Liver (tissue), 9 donors: ENCODE measurements around the gene CNGA3. TPM values are rescaled to one million over a fixed set of nuclear protein-coding genes. Genes with fewer than 3 reads are reported as not detected.

ENCODE experiments used
- DNase-seq: peaks from one replicate; pipeline ENCODE4 v3.0.0-alpha.2; 2017; ENCODE audit warnings: low spot score
- H3K27ac ChIP-seq, 2 donors: one replicate each; pipeline ENCODE4 v1.7.0; 2013; ENCODE audit warnings: inconsistent platforms in 2 of 2, low read length in 2 of 2, control low read depth in 1 of 2, low read depth in 1 of 2, mild to moderate bottlenecking in 1 of 2
- H3K27me3 ChIP-seq, 4 donors: one replicate each; pipeline versions ENCODE4 v1.6.1 to v1.7.0; 2013; ENCODE audit warnings: low read length in 3 of 4, inconsistent platforms in 1 of 4, mild to moderate bottlenecking in 1 of 4, moderate library complexity in 1 of 4; ENCODE audit not compliant: control insufficient read depth in 4 of 4, insufficient read depth in 4 of 4
- H3K36me3 ChIP-seq, 4 donors: one replicate each; pipeline versions ENCODE4 v1.6.1 to v1.7.0; 2013; ENCODE audit warnings: low read length in 3 of 4, mild to moderate bottlenecking in 3 of 4, low read depth in 1 of 4, moderate library complexity in 1 of 4; ENCODE audit not compliant: control insufficient read depth in 4 of 4, insufficient read depth in 3 of 4
- H3K4me1 ChIP-seq, 4 donors: one replicate each; pipeline versions ENCODE4 v1.6.1 to v1.7.0; 2013; ENCODE audit warnings: low read length in 3 of 4, mild to moderate bottlenecking in 3 of 4, moderate library complexity in 1 of 4; ENCODE audit not compliant: control insufficient read depth in 4 of 4, insufficient read depth in 4 of 4
- H3K4me3 ChIP-seq, 3 donors: one replicate each; pipeline versions ENCODE4 v1.6.1 to v1.7.0; 2013; ENCODE audit warnings: low read length in 3 of 3, control low read depth in 1 of 3, low read depth in 1 of 3, mild to moderate bottlenecking in 1 of 3
- H3K9ac ChIP-seq, 2 donors: one replicate each; pipeline ENCODE4 v1.7.0; 2013; ENCODE audit warnings: low read length in 2 of 2, mild to moderate bottlenecking in 2 of 2, moderate library complexity in 2 of 2, control low read depth in 1 of 2, low read depth in 1 of 2
- H3K9me3 ChIP-seq, 4 donors: one replicate each; pipeline versions ENCODE4 v1.6.1 to v1.7.0; 2013; ENCODE audit warnings: low read length in 3 of 4; ENCODE audit not compliant: control insufficient read depth in 4 of 4
- EGR1 ChIP-seq, 2 donors: IDR thresholded peaks; 2 replicates each; pipeline ENCODE4 v1.6.1; 2016 to 2018; ENCODE audit warnings: antibody characterized with exemption in 2 of 2, low read depth in 2 of 2
- FOXA2 ChIP-seq: IDR thresholded peaks from 2 replicates; pipeline ENCODE4 v1.6.1; 2016; ENCODE audit warnings: antibody characterized with exemption
- HNF4A ChIP-seq, 2 donors: conservative IDR thresholded peaks; 2 replicates each; pipeline ENCODE4 v1.6.1; 2016; ENCODE audit warnings: antibody characterized with exemption in 2 of 2, mild to moderate bottlenecking in 2 of 2
- HNF4G ChIP-seq: IDR thresholded peaks from 2 replicates; pipeline ENCODE4 v1.6.1; 2016; ENCODE audit warnings: antibody characterized with exemption
- JUND ChIP-seq, 2 donors: IDR thresholded peaks; 2 replicates each; pipeline ENCODE4 v1.6.1; 2016; ENCODE audit warnings: antibody characterized with exemption in 2 of 2
- NR2F2 ChIP-seq: IDR thresholded peaks from 2 replicates; pipeline ENCODE4 v1.6.1; 2016; ENCODE audit warnings: antibody characterized with exemption
- RAD21 ChIP-seq, 2 donors: IDR thresholded peaks; 2 replicates each; pipeline ENCODE4 v1.6.1; 2016; ENCODE audit warnings: antibody characterized with exemption in 2 of 2, mild to moderate bottlenecking in 2 of 2
- RXRA ChIP-seq, 2 donors: IDR thresholded peaks; 2 replicates each; pipeline ENCODE4 v1.6.1; 2017 to 2018; ENCODE audit warnings: antibody characterized with exemption in 2 of 2, mild to moderate bottlenecking in 1 of 2
- SP1 ChIP-seq: IDR thresholded peaks from 2 replicates; pipeline ENCODE4 v1.6.1; 2018; ENCODE audit warnings: antibody characterized with exemption, mild to moderate bottlenecking
- TAF1 ChIP-seq: conservative IDR thresholded peaks from 2 replicates; pipeline ENCODE4 v1.6.1; 2016; ENCODE audit warnings: antibody characterized with exemption, mild to moderate bottlenecking
- YY1 ChIP-seq: IDR thresholded peaks from 2 replicates; pipeline ENCODE4 v1.6.1; 2016; ENCODE audit warnings: antibody characterized with exemption, mild to moderate bottlenecking
- ZBTB33 ChIP-seq: IDR thresholded peaks from 2 replicates; pipeline ENCODE4 v1.6.1; 2016; ENCODE audit warnings: antibody characterized with exemption
- WGBS: extraction: QIAGEN DNeasy Blood & Tissue Kit; methylation state at CpG from one replicate; pipeline ENCODE4 v1.1.7; 2013; 5-methylcytosine and 5-hydroxymethylcytosine counted together
- polyA plus RNA-seq, 2 donors: library from polyadenylated mRNA; stranded (reverse) in 1 of 2; unstranded in 1 of 2; fragments of 200-250 nt in 1 of 2; fragments of >200 nt in 1 of 2; fragmentation: Nextera tagmentation in 1 of 2; extraction: Ambion mirVana in 1 of 2; gene quantifications; one replicate each; pipeline versions ENCODE4 v1.2.1 to v1.2.3, GENCODE V29; 2013 to 2015
- total RNA-seq, 2 donors: library from RNA; depleted of rRNA; stranded (reverse); fragments of >200 nt; gene quantifications; one replicate each; pipeline ENCODE4 v1.2.3, GENCODE V29; 2014
- donor health status: healthy.
- donor health status: healthy.
- donor health status: healthy.
- donor health status: healthy.
- donor health status: healthy.

The CNGA3 gene
- total and polyA plus RNA-seq, 4 donors = not detected

DNA sequence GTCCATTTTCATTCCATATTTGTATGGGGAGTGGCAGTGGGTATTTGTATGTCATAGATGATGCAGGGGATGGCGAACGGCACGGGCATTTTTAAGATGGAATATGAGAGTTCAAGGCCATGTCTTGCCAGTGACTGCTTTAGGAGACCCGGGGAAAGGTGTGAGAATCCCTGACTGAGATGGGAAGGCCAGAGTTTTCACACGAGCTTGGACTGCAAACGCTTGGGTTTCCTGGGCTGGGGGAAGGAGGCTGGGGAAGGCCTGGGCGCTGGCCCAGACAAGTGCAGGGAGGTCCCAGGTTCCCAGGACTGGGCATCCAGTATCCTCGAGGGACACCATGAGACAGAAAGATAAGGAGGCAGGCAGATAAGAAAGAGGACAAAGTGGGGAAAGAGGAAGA lies 35.2 kb downstream of the CNGA3 start:
- no peaks in the 10 kb centered on the region for H3K27me3 ChIP-seq
- no peak for DNase-seq
- 73% methylated on average over 8 of the region's 8 CpGs for WGBS

DNA sequence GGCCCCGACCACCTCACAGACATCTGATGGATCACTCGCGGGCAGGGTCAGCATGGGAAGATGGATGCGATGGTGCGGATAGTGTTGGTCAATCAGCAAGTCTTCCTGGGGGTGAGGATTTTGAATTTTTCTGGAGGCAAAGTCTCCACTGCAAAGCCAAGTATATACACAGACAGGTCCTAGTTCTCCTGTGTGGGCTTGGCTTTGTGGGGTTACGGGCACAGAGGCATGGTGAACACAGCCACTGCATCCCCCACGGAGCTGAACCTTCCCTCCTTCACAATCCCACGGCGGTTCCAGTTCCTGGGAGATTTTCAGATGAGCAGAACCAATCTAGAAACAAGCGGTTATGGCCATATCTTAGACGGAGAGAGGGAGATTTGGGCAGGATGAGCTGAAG lies 35.8 kb downstream of the CNGA3 start:
- DNase-seq = no peak
- 90% methylated on average over 11 of the region's 11 CpGs for WGBS
- Histone ChIP-seq H3K4me1 (peaks cover 0 to 4% (median 0%) of the 10 kb centered on the region in 4 donors), H3K27me3 (no peaks in the 10 kb centered on the region), H3K9me3 (no peaks in the 10 kb centered on the region), H3K36me3 (no peaks in the 10 kb centered on the region), H3K4me3 (no peak overlapping the region), H3K27ac (no peak overlapping the region), H3K9ac (no peak overlapping the region)
- no peak for TF ChIP-seq SP1

More for the DNA sequence above, 35.2 kb downstream of the CNGA3 start:
- Histone ChIP-seq H3K9ac (no peak overlapping the region), H3K4me3 (no peak overlapping the region), H3K4me1 (peaks cover 0 to 4% (median 0%) of the 10 kb centered on the region in 4 donors), H3K36me3 (no peaks in the 10 kb centered on the region), H3K9me3 (no peaks in the 10 kb centered on the region), H3K27ac (no peak overlapping the region)
- no peak for TF ChIP-seq ZBTB33
- TF ChIP-seq FOXA2 = no peak
- TF ChIP-seq NR2F2 = no peak
- TF ChIP-seq HNF4G = no peak
- no peak for TF ChIP-seq RAD21 (IDR thresholded peaks at IDR 0.05)
- no peak for TF ChIP-seq JUND (IDR thresholded peaks at IDR 0.05)
- TF ChIP-seq YY1 = no peak

GRCh38 chr2:98382739-98383138 lies 36.5 kb downstream of the CNGA3 start:
- TF ChIP-seq RXRA (IDR thresholded peaks at IDR 0.05) (no peak), SP1 (no peak), HNF4G (no peak), TAF1 (no peak), RAD21 (IDR thresholded peaks at IDR 0.05) (no peak), ZBTB33 (no peak)
- H3K4me1 ChIP-seq = peaks cover 0 to 4% (median 0%) of the 10 kb centered on the region in 4 donors
- no peaks in the 10 kb centered on the region for H3K36me3 ChIP-seq
- no peak overlapping the region for H3K4me3 ChIP-seq
- 84% methylated on average over 7 of the region's 7 CpGs for WGBS
- DNase-seq = no peak
- H3K9me3 ChIP-seq = no peaks in the 10 kb centered on the region
- no peak overlapping the region for H3K27ac ChIP-seq
- no peak overlapping the region for H3K9ac ChIP-seq
- no peaks in the 10 kb centered on the region for H3K27me3 ChIP-seq

- H3K27ac ChIP-seq = no peak overlapping the region
- H3K27me3 ChIP-seq = no peaks in the 10 kb centered on the region
- DNase-seq = no peak
- 56% methylated on average over 6 of the region's 6 CpGs for WGBS
- H3K4me3 ChIP-seq = no peak overlapping the region
- no peak for TF ChIP-seq HNF4A (conservative IDR thresholded peaks at IDR 0.05)
- no peak for TF ChIP-seq EGR1 (IDR thresholded peaks at IDR 0.05; ENCODE audit: low read depth in 2 of 2)
- H3K4me1 ChIP-seq = peaks cover 0 to 4% (median 0%) of the 10 kb centered on the region in 4 donors
- H3K36me3 ChIP-seq = no peaks in the 10 kb centered on the region
- no peak overlapping the region for H3K9ac ChIP-seq
- H3K9me3 ChIP-seq = no peaks in the 10 kb centered on the region
These were observed 36.9 kb downstream of the CNGA3 start for GRCh38 chr2:98383166-98383565.
